Endothelial cell of umbilical vein (primary cell): Measurements from ENCODE around the gene TDRKH.

ENCODE experiments used
- EZH2 ChIP-seq: IDR thresholded peaks from 2 replicates; pipeline ENCODE4 v1.6.1; 2012; ENCODE audit warnings: borderline replicate concordance, low read depth, mild to moderate bottlenecking, moderate library complexity, low read length, inconsistent platforms; ENCODE audit not compliant: severe bottlenecking
- JUN ChIP-seq: IDR thresholded peaks from 2 replicates; pipeline ENCODE4 v1.6.1; 2011; ENCODE audit warnings: borderline replicate concordance, low read depth; ENCODE audit not compliant: insufficient read length, insufficient read depth
- POLR2A ChIP-seq: IDR thresholded peaks from 2 replicates; pipeline ENCODE4 v1.6.1; 2012; ENCODE audit warnings: low read depth, mild to moderate bottlenecking, control low read depth, low read length
- TF ChIP-seq, protein P1 (sequence below), 2 donors: IDR thresholded peaks; 1 replicate in 1 of 2; 2 replicates in 1 of 2; pipeline ENCODE4 v1.5.1; 2011; ENCODE audit warnings: low read length in 2 of 2, mild to moderate bottlenecking in 2 of 2, moderate library complexity in 2 of 2, control low read depth in 1 of 2, inconsistent platforms in 1 of 2, low read depth in 1 of 2; ENCODE audit not compliant: insufficient read depth in 1 of 2; ENCODE audit errors: extremely low read depth in 1 of 2

DNA sequence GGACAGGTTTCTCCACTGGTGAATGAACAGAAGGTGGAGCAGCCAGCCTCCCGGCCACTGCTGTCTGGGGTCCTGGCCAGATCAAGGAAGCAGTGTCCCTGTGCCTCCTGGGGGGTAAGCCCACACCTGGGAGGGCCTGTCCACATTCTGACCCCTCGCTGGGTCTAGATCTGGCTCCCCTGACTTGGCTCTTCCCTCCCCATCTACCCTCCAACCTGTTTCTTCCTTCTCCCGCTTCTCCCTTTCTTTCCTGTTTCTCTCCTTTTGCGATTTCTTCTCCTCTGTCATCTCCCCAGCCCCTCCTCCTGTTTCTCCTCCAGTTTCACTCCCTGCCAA, 40.9 kb upstream of the TDRKH start:
- TF ChIP-seq, protein P1, sequence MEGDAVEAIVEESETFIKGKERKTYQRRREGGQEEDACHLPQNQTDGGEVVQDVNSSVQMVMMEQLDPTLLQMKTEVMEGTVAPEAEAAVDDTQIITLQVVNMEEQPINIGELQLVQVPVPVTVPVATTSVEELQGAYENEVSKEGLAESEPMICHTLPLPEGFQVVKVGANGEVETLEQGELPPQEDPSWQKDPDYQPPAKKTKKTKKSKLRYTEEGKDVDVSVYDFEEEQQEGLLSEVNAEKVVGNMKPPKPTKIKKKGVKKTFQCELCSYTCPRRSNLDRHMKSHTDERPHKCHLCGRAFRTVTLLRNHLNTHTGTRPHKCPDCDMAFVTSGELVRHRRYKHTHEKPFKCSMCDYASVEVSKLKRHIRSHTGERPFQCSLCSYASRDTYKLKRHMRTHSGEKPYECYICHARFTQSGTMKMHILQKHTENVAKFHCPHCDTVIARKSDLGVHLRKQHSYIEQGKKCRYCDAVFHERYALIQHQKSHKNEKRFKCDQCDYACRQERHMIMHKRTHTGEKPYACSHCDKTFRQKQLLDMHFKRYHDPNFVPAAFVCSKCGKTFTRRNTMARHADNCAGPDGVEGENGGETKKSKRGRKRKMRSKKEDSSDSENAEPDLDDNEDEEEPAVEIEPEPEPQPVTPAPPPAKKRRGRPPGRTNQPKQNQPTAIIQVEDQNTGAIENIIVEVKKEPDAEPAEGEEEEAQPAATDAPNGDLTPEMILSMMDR (IDR thresholded peaks at IDR 0.05; ENCODE audit: extremely low read depth in 1 of 2, insufficient read depth in 1 of 2, low read depth in 1 of 2, low read length in 2 of 2) = no peak
- TF ChIP-seq POLR2A (no peak), EZH2 (no peak), JUN (no peak)
